ENCODE measurements around the gene SH3BP5.
A peak's percentile ranks its signal among the peaks of the same experiment; 100 is the strongest.
"Not testable (repeated sequence)": the region's sequence is repeated elsewhere in the genome, so short reads cannot be mapped to it uniquely, and the experiment has no call there.

SH3BP5 gene

GRCh38 chr3:15368561-15369135 lies 36.3 kb upstream of the SH3BP5 start:
- TF ChIP-seq CTCF (IDR thresholded peaks at IDR 0.05; ENCODE audit: borderline replicate concordance, control extremely low read depth, extremely low read depth, insufficient read depth, missing control alignments) = no peak
- no peak for DNase-seq (ENCODE audit: low spot score)
- in situ Hi-C loops (cut with MboI; ENCODE audit: low sequenced_read_pairs, unreplicated experiment) = no loop called here

GRCh38 chr3:15367059-15367458 lies 34.7 kb upstream of the SH3BP5 start:
- in situ Hi-C loops (cut with MboI; ENCODE audit: low sequenced_read_pairs, unreplicated experiment) = no loop called here
- no peak for TF ChIP-seq CTCF (IDR thresholded peaks at IDR 0.05; ENCODE audit: borderline replicate concordance, control extremely low read depth, extremely low read depth, insufficient read depth, missing control alignments)
- DNase-seq (ENCODE audit: low spot score) = no peak

GRCh38 chr3:15364078-15364477 lies 31.7 kb upstream of the SH3BP5 start:
- not testable (repeated sequence) for DNase-seq (ENCODE audit: low spot score)

GRCh38 chr3:15361494-15362214 lies 29.3 kb upstream of the SH3BP5 start:
- in situ Hi-C loops (cut with MboI; ENCODE audit: low sequenced_read_pairs, unreplicated experiment) = no loop called here
- DNase-seq (ENCODE audit: low spot score) = peak; percentile 80

More at GRCh38 chr3:15364078-15364477, 31.7 kb upstream of the SH3BP5 start:
- in situ Hi-C loops (cut with MboI; ENCODE audit: low sequenced_read_pairs, unreplicated experiment) = not testable (repeated sequence)

GRCh38 chr3:15360788-15361493 lies 28.6 kb upstream of the SH3BP5 start:
- in situ Hi-C loops (cut with MboI; ENCODE audit: low sequenced_read_pairs, unreplicated experiment) = no loop called here
- TF ChIP-seq CTCF (IDR thresholded peaks at IDR 0.05; ENCODE audit: borderline replicate concordance, control extremely low read depth, extremely low read depth, insufficient read depth, missing control alignments) = no peak
- no peak for DNase-seq (ENCODE audit: low spot score)

More at GRCh38 chr3:15361494-15362214, 29.3 kb upstream of the SH3BP5 start:
- no peak for TF ChIP-seq CTCF (IDR thresholded peaks at IDR 0.05; ENCODE audit: borderline replicate concordance, control extremely low read depth, extremely low read depth, insufficient read depth, missing control alignments)

- no peak for TF ChIP-seq CTCF (IDR thresholded peaks at IDR 0.05; ENCODE audit: borderline replicate concordance, control extremely low read depth, extremely low read depth, insufficient read depth, missing control alignments)
- in situ Hi-C loops (cut with MboI; ENCODE audit: low sequenced_read_pairs, unreplicated experiment) = no loop called here
- no peak for DNase-seq (ENCODE audit: low spot score)
Measured at GRCh38 chr3:15359677-15360397, 27.5 kb upstream of the SH3BP5 start.

GRCh38 chr3:15356651-15357061 lies 24.3 kb upstream of the SH3BP5 start:
- in situ Hi-C loops (cut with MboI; ENCODE audit: low sequenced_read_pairs, unreplicated experiment); DNase-seq (ENCODE audit: low spot score): not testable (repeated sequence)
